GM08714 (cell line): ENCODE measurements around the gene SUN5.

ENCODE experiments used
- H3K4me3 ChIP-seq: fragments of 200-500 bp; sonication (Bioruptor generic); 2 replicates; pipeline ENCODE4 v1.5.1; 2014; ENCODE audit warnings: mild to moderate bottlenecking, low read length, inconsistent platforms
- ZNF274 ChIP-seq: IDR thresholded peaks from 2 replicates; pipeline ENCODE4 v1.6.1; 2012; ENCODE audit warnings: mild to moderate bottlenecking, low read depth, low read length

SUN5 gene

GRCh38 chr20:33022289-33022688 lies 18.1 kb upstream of the SUN5 start:
- H3K4me3 ChIP-seq = no peak overlapping the region
- TF ChIP-seq ZNF274 = no peak

- TF ChIP-seq ZNF274 = no peak
- no peak overlapping the region for H3K4me3 ChIP-seq
Observed at GRCh38 chr20:33021879-33022278, 17.6 kb upstream of the SUN5 start.

GRCh38 chr20:33020278-33021161 lies 16.3 kb upstream of the SUN5 start:
- H3K4me3 ChIP-seq = no peak overlapping the region
- no peak for TF ChIP-seq ZNF274

GRCh38 chr20:33019465-33020277 lies 15.4 kb upstream of the SUN5 start:
- no peak for TF ChIP-seq ZNF274
- H3K4me3 ChIP-seq = no peak overlapping the region

- TF ChIP-seq ZNF274 = no peak
- no peak overlapping the region for H3K4me3 ChIP-seq
Observed at GRCh38 chr20:33018169-33018931, 14.1 kb upstream of the SUN5 start.

- no peak for TF ChIP-seq ZNF274
- H3K4me3 ChIP-seq = no peak overlapping the region
Observed at GRCh38 chr20:33017542-33017941, 13.3 kb upstream of the SUN5 start.

- no peak for TF ChIP-seq ZNF274
- H3K4me3 ChIP-seq = no peak overlapping the region
Observed at GRCh38 chr20:33016581-33017109, 12.4 kb upstream of the SUN5 start.

- no peak overlapping the region for H3K4me3 ChIP-seq
- no peak for TF ChIP-seq ZNF274
Observed at GRCh38 chr20:33015700-33016580, 11.7 kb upstream of the SUN5 start.

- TF ChIP-seq ZNF274 = no peak
Observed at GRCh38 chr20:33015114-33015484, 10.9 kb upstream of the SUN5 start.

GRCh38 chr20:33014336-33015113 lies 10.3 kb upstream of the SUN5 start:
- no peak for TF ChIP-seq ZNF274
- no peak overlapping the region for H3K4me3 ChIP-seq

More at GRCh38 chr20:33015114-33015484, 10.9 kb upstream of the SUN5 start:
- H3K4me3 ChIP-seq = no peak overlapping the region

GRCh38 chr20:33013701-33014326 lies 9.6 kb upstream of the SUN5 start:
- TF ChIP-seq ZNF274 = no peak
- no peak overlapping the region for H3K4me3 ChIP-seq

GRCh38 chr20:33012327-33013189 lies 8.3 kb upstream of the SUN5 start:
- no peak for TF ChIP-seq ZNF274
- no peak overlapping the region for H3K4me3 ChIP-seq
